ENCODE data around the gene KHK. TPM values are rescaled to one million over a fixed set of nuclear protein-coding genes. Genes with fewer than 3 reads are reported as not detected.

The KHK gene
- total RNA-seq, 4 donors from 2014 or later: 1.8 to 12.0 (median 6.3) TPM

DNA sequence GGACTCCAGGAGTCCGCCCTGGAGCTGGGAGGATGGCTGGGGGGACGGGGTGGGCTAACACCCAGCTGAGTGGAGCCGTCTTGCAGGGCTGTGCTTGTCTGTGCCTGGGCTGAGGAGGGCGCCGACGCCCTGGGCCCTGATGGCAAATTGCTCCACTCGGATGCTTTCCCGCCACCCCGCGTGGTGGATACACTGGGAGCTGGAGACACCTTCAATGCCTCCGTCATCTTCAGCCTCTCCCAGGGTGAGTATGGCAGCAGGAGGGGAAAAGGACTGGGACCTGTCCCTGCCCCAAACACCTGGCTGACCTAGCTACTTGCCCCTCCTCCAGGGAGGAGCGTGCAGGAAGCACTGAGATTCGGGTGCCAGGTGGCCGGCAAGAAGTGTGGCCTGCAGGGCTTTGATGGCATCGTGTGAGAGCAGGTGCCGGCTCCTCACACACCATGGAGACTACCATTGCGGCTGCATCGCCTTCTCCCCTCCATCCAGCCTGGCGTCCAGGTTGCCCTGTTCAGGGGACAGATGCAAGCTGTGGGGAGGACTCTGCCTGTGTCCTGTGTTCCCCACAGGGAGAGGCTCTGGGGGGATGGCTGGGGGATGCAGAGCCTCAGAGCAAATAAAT lies 12.9 kb downstream of the KHK start:
- intact Hi-C loops (cut with DNase I; ENCODE audit: low total_unique reads): loop anchor here (2.0 kb wide), 1 partner anchor 181 kb away; no protein-coding TSS in a partner anchor
- TF ChIP-seq POLR2AphosphoS5 (IDR thresholded peaks at IDR 0.05): no peak
- no peak for TF ChIP-seq POLR2A (IDR thresholded peaks at IDR 0.05)
- TF ChIP-seq EP300 (IDR thresholded peaks at IDR 0.05; ENCODE audit: low read depth): no peak
- TF ChIP-seq, protein P1, sequence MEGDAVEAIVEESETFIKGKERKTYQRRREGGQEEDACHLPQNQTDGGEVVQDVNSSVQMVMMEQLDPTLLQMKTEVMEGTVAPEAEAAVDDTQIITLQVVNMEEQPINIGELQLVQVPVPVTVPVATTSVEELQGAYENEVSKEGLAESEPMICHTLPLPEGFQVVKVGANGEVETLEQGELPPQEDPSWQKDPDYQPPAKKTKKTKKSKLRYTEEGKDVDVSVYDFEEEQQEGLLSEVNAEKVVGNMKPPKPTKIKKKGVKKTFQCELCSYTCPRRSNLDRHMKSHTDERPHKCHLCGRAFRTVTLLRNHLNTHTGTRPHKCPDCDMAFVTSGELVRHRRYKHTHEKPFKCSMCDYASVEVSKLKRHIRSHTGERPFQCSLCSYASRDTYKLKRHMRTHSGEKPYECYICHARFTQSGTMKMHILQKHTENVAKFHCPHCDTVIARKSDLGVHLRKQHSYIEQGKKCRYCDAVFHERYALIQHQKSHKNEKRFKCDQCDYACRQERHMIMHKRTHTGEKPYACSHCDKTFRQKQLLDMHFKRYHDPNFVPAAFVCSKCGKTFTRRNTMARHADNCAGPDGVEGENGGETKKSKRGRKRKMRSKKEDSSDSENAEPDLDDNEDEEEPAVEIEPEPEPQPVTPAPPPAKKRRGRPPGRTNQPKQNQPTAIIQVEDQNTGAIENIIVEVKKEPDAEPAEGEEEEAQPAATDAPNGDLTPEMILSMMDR (IDR thresholded peaks at IDR 0.05): no peak
- no peak overlapping the region for H3K4me3 ChIP-seq
- peaks cover 3 to 8% (median 6%) of the 10 kb centered on the region in 4 donors for H3K4me1 ChIP-seq
- in situ Hi-C loops (cut with MboI; ENCODE audit: low pct_ligation_motif_present in 1 of 4, low pct_unique_long_range_greater_than_20kb in 1 of 4, low sequenced_read_pairs in 3 of 4): loop anchor here (5.0 to 25.0 kb wide), 3 partner anchors 93 to 183 kb away; partner anchors contain the start of genes MAPRE3 (in 3 of the 4) and TRIM54 (in 1 of the 4)
- no peaks in the 10 kb centered on the region for H3K27me3 ChIP-seq
- no peaks in the 10 kb centered on the region for H3K9me3 ChIP-seq
- no peaks in the 10 kb centered on the region for H3K36me3 ChIP-seq
- whole genome bisulfite sequencing, 2 donors (ENCODE audit: low coverage in 1 of 2): 95 to 100% methylated on average over 1 to 19 of the region's 19 CpGs
- no peak for DNase-seq
- no peak overlapping the region for H3K27ac ChIP-seq

DNA sequence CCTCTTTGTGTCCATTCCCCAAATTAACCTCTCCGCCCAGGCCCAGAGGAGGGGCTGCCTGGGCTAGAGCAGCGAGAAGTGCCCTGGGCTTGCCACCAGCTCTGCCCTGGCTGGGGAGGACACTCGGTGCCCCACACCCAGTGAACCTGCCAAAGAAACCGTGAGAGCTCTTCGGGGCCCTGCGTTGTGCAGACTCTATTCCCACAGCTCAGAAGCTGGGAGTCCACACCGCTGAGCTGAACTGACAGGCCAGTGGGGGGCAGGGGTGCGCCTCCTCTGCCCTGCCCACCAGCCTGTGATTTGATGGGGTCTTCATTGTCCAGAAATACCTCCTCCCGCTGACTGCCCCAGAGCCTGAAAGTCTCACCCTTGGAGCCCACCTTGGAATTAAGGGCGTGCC lies 13.5 kb downstream of the KHK start:
- DNase-seq: no peak
- intact Hi-C loops (cut with DNase I; ENCODE audit: low total_unique reads) (no loop called here), in situ Hi-C loops (cut with MboI; ENCODE audit: low pct_ligation_motif_present in 1 of 4, low pct_unique_long_range_greater_than_20kb in 1 of 4, low sequenced_read_pairs in 3 of 4) (loop anchor here in 2 of 4 donors (10.0 to 25.0 kb wide), 2 partner anchors 112 to 185 kb away; partner anchors contain the start of genes TRIM54 (in 2 of the 2), ATRAID (in 1 of the 2), CAD (in 1 of the 2) and SLC5A6 (in 1 of the 2))
- 95% methylated on average over 6 of the region's 10 CpGs; no CpG with 5 or more reads in 1 of the 2 donors for WGBS, 2 donors (ENCODE audit: low coverage in 1 of 2)
- no peaks in the 10 kb centered on the region for H3K9me3 ChIP-seq
- TF ChIP-seq POLR2AphosphoS5 (IDR thresholded peaks at IDR 0.05) (no peak), POLR2A (IDR thresholded peaks at IDR 0.05) (no peak), EP300 (IDR thresholded peaks at IDR 0.05; ENCODE audit: low read depth) (no peak)
- TF ChIP-seq, protein P1 (IDR thresholded peaks at IDR 0.05): no peak
- H3K4me3 ChIP-seq: no peak overlapping the region
- peaks cover 2% of the 10 kb centered on the region for H3K27me3 ChIP-seq
- H3K4me1 ChIP-seq: peaks cover 3 to 8% (median 6%) of the 10 kb centered on the region in 4 donors
- H3K36me3 ChIP-seq: no peaks in the 10 kb centered on the region
- H3K27ac ChIP-seq: no peak overlapping the region

DNA sequence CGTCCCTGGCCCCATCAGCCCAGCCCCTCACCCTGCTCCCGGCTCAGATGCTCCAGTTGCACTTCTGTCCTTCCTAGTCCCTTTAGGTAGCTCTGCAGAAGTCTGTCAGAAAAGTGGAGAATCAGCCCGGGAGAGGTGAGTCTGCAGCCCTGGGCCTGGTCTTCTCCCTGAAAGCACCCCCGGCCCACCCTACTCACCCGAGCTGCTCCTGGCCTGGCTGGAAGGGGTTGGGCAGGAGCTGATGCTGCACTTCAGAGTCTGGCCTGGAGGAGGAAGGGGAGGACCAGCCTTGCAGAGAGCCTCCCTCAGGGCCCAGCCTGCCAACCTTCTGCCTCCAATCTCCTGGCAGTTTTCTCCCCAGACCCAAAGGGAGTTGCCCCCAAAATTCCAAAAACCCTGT lies 15.8 kb downstream of the KHK start:
- intact Hi-C loops (cut with DNase I; ENCODE audit: low total_unique reads): no loop called here
- H3K27me3 ChIP-seq: peaks cover 5% of the 10 kb centered on the region

DNA sequence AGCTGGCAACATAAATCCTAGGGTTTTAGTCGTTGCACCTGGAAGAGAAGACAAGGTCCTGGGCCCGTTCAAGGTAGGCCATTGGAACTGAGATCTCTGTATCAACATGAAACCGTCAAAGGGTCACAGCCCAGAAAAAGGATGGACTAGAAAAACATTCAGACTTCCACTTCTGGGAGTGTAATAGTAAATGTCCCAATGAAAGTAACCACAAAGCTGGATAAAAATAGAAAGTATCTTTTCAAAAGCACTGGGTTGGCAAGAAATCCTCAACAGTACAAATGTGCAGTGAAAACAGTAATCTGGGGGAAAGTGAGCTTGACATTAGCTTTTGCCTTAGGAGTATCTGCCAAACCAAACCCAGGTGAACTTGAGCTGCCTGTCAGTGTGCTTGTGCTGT lies 19.4 kb downstream of the KHK start:
- no peaks in the 10 kb centered on the region for H3K4me1 ChIP-seq
- no peaks in the 10 kb centered on the region for H3K9me3 ChIP-seq
- intact Hi-C loops (cut with DNase I; ENCODE audit: low total_unique reads) (no loop called here), in situ Hi-C loops (cut with MboI; ENCODE audit: low pct_ligation_motif_present in 1 of 4, low pct_unique_long_range_greater_than_20kb in 1 of 4, low sequenced_read_pairs in 3 of 4) (loop anchor here in 2 of 4 donors (10.0 to 25.0 kb wide), 2 partner anchors 106 to 179 kb away; partner anchors contain the start of genes TRIM54 (in 2 of the 2), ATRAID (in 1 of the 2), CAD (in 1 of the 2) and SLC5A6 (in 1 of the 2))
- no peaks in the 10 kb centered on the region for H3K36me3 ChIP-seq
- no peak for DNase-seq
- WGBS, 2 donors (ENCODE audit: low coverage in 1 of 2): 71 to 74% methylated on average over 3 of the region's 3 CpGs
- no peak overlapping the region for H3K4me3 ChIP-seq
- no peak for TF ChIP-seq POLR2AphosphoS5 (IDR thresholded peaks at IDR 0.05)
- no peak for TF ChIP-seq POLR2A (IDR thresholded peaks at IDR 0.05)
- TF ChIP-seq EP300 (IDR thresholded peaks at IDR 0.05; ENCODE audit: low read depth): no peak
- TF ChIP-seq, protein P1 (IDR thresholded peaks at IDR 0.05): no peak
- H3K27me3 ChIP-seq: peaks cover 5% of the 10 kb centered on the region
- H3K27ac ChIP-seq: no peak overlapping the region

More for the DNA sequence above, 15.8 kb downstream of the KHK start:
- TF ChIP-seq POLR2AphosphoS5 (IDR thresholded peaks at IDR 0.05) (no peak), POLR2A (IDR thresholded peaks at IDR 0.05) (no peak), EP300 (IDR thresholded peaks at IDR 0.05; ENCODE audit: low read depth) (no peak)
- TF ChIP-seq, protein P1 (IDR thresholded peaks at IDR 0.05): no peak
- Histone ChIP-seq H3K4me1 (no peaks in the 10 kb centered on the region), H3K4me3 (no peak overlapping the region), H3K9me3 (no peaks in the 10 kb centered on the region), H3K36me3 (no peaks in the 10 kb centered on the region), H3K27ac (no peak overlapping the region)
- 82% methylated on average over 5 of the region's 5 CpGs; no CpG with 5 or more reads in 1 of the 2 donors for WGBS, 2 donors (ENCODE audit: low coverage in 1 of 2)
- no peak for DNase-seq
- in situ Hi-C loops (cut with MboI; ENCODE audit: low pct_ligation_motif_present in 1 of 4, low pct_unique_long_range_greater_than_20kb in 1 of 4, low sequenced_read_pairs in 3 of 4): loop anchor here in 2 of 4 donors (10.0 to 25.0 kb wide), 2 partner anchors 110 to 182 kb away; partner anchors contain the start of genes TRIM54 (in 2 of the 2), ATRAID (in 1 of the 2), CAD (in 1 of the 2) and SLC5A6 (in 1 of the 2)
